HepG2 (cell line): Measurements from ENCODE around the gene FAM83G. TPM values are rescaled to one million over a fixed set of nuclear protein-coding genes. Genes with fewer than 3 reads are reported as not detected.

Source experiments
- BCLAF1 ChIP-seq: fragments of 450-650 bp; IDR thresholded peaks from 2 replicates; pipeline ENCODE4 v1.6.1; 2017; ENCODE audit warnings: mild to moderate bottlenecking
- FOXP1 ChIP-seq, 2 experiments: fragments of 450-650 bp in 1 of 2; IDR thresholded peaks; 2 replicates each; pipeline ENCODE4 v1.6.1; 2017 to 2018; ENCODE audit warnings: antibody characterized with exemption in 1 of 2
- FOXP4 ChIP-seq: sonication (generic); formaldehyde crosslinking; IDR thresholded peaks from 2 replicates; pipeline ENCODE4 v1.4.0; 2020; ENCODE audit warnings: missing genetic modification reagents
- HMGXB3 ChIP-seq: sonication (generic); formaldehyde crosslinking; IDR thresholded peaks from 2 replicates; pipeline ENCODE4 v1.4.0; 2020; ENCODE audit warnings: missing genetic modification reagents, borderline replicate concordance
- HNF4A ChIP-seq: sonication (generic); formaldehyde crosslinking; IDR thresholded peaks from 2 replicates; pipeline ENCODE4 v1.4.0; 2020; ENCODE audit warnings: missing genetic modification reagents
- IRF9 ChIP-seq: sonication (generic); formaldehyde crosslinking; IDR thresholded peaks from 2 replicates; pipeline ENCODE4 v1.8.0; 2022; ENCODE audit warnings: missing genetic modification reagents, mild to moderate bottlenecking, borderline replicate concordance
- MXD3 ChIP-seq: IDR thresholded peaks from 2 replicates; pipeline ENCODE4 v1.6.1; 2016; ENCODE audit warnings: mild to moderate bottlenecking, missing biosample characterization, missing genetic modification reagents
- PHF5A ChIP-seq: IDR thresholded peaks from one replicate; pipeline ENCODE4 v1.6.1; 2018; ENCODE audit warnings: low read depth, missing genetic modification reagents; ENCODE audit not compliant: unreplicated experiment
- RBAK ChIP-seq: sonication (generic); formaldehyde crosslinking; IDR thresholded peaks from 2 replicates; pipeline ENCODE4 v1.5.1; 2020; ENCODE audit warnings: mild to moderate bottlenecking, missing genetic modification reagents
- SKIL ChIP-seq: sonication (generic); formaldehyde crosslinking; IDR thresholded peaks from 2 replicates; pipeline ENCODE4 v1.8.0; 2022; ENCODE audit warnings: missing genetic modification reagents, mild to moderate bottlenecking, moderate library complexity, borderline replicate concordance
- TARDBP ChIP-seq: sonication (generic); formaldehyde crosslinking; IDR thresholded peaks from 2 replicates; pipeline ENCODE4 v1.8.0; 2022; ENCODE audit warnings: mild to moderate bottlenecking, missing genetic modification reagents
- THYN1 ChIP-seq: sonication (generic); formaldehyde crosslinking; IDR thresholded peaks from 2 replicates; pipeline ENCODE4 v1.8.1; 2023; ENCODE audit warnings: low read depth, mild to moderate bottlenecking, moderate library complexity, missing genetic modification reagents, borderline replicate concordance
- ZMAT3 ChIP-seq: sonication (generic); formaldehyde crosslinking; conservative IDR thresholded peaks from 2 replicates; pipeline ENCODE4 v1.7.0; 2021; ENCODE audit warnings: missing genetic modification reagents
- ZNF121 ChIP-seq: sonication (generic); formaldehyde crosslinking; IDR thresholded peaks from 2 replicates; pipeline ENCODE4 v1.5.0; 2020; ENCODE audit warnings: mild to moderate bottlenecking, missing genetic modification reagents
- ZNF264 ChIP-seq: sonication (generic); formaldehyde crosslinking; IDR thresholded peaks from 2 replicates; pipeline ENCODE4 v1.4.0; 2020; ENCODE audit warnings: missing genetic modification reagents
- polyA plus RNA-seq, 8 experiments: library from polyadenylated mRNA; depleted of rRNA in 3 of 8; stranded (reverse) in 7 of 8; unstranded in 1 of 8; fragments of >200 nt; fragmentation: Illumina TruSeq in 4 of 8; extraction: Trizol in 4 of 8; gene quantifications; 2 replicates each; pipeline versions ENCODE4 v1.2.1 to v1.2.3, GENCODE V29; 2011 to 2016; ENCODE audit warnings: low read depth in 4 of 8, missing spikeins in 1 of 8, mixed read lengths in 1 of 8; ENCODE audit not compliant: insufficient read depth in 1 of 8
- total RNA-seq, 5 experiments: library from RNA; depleted of rRNA; stranded (reverse); fragments of >200 nt; fragmentation: Illumina TruSeq; extraction: Trizol; gene quantifications; 2 replicates each; pipeline ENCODE4 v1.2.3, GENCODE V29; 2016; ENCODE audit warnings: low read depth in 1 of 5

Gene FAM83G
- total and polyA plus RNA-seq, 2 of the 13 experiments (the other 11 are each of a cell fraction or from before 2014, with no cell fraction given): 13.7 to 18.6 TPM

GRCh38 chr17:19010729-19011505 is 6.4 kb upstream of the FAM83G start (continued):
- no peak for TF ChIP-seq MXD3
- peak; percentile 62 for TF ChIP-seq FOXP4 (CRISPR knock-in tag)
- TF ChIP-seq SKIL: peak; percentile 58; the same call in 1 of the 2 replicates
- no peak for TF ChIP-seq RBAK (CRISPR knock-in tag)
- no peak for TF ChIP-seq FOXP1 (IDR thresholded peaks at IDR 0.05)
- TF ChIP-seq FOXP1 (CRISPR knock-in tag; IDR thresholded peaks at IDR 0.05): peak; percentile 57
- TF ChIP-seq ZNF264: no peak
- peak; percentile 26; the same call in 1 of the 2 replicates for TF ChIP-seq TARDBP (CRISPR knock-in tag)
- no peak for TF ChIP-seq ZNF121
- TF ChIP-seq PHF5A (CRISPR knock-in tag): no peak
- no peak for TF ChIP-seq ZMAT3 (CRISPR knock-in tag)
- peak; percentile 57 for TF ChIP-seq HNF4A (CRISPR knock-in tag)
- no peak for TF ChIP-seq THYN1 (CRISPR knock-in tag)
- no peak for TF ChIP-seq IRF9 (CRISPR knock-in tag)
- TF ChIP-seq BCLAF1: no peak
- TF ChIP-seq HMGXB3 (CRISPR knock-in tag): no peak
